OCI-LY7 (cell line): Measurements from ENCODE around the gene CLSTN2. TPM values are rescaled to one million over a fixed set of nuclear protein-coding genes. Genes with fewer than 3 reads are reported as not detected.

Experiments
- BruUV-seq: library from RNA; stranded (reverse); fragments of 400-500 nt; replicated peaks from 2 replicates; lab custom pipeline; 2021; lab: Mats Ljungman, UMichigan
- CTCF ChIA-PET: fragments of 300-600 bp; sonication (Branson Sonifier 250); formaldehyde crosslinking; loops from one replicate; lab custom pipeline; 2022; ENCODE audit warnings: antibody characterized with exemption; ENCODE audit not compliant: unreplicated experiment; lab: Charles Lee
- POLR2A ChIA-PET: fragments of 300-600 bp; sonication (Branson Sonifier 250); formaldehyde crosslinking; loops from one replicate; lab custom pipeline; 2022; ENCODE audit warnings: antibody characterized with exemption; lab: Charles Lee
- DNase-seq: peaks from one replicate; pipeline ENCODE4 v3.0.0-alpha.2; 2015; ENCODE audit warnings: low spot score
- H2AFZ ChIP-seq: fragments of 200-600 bp; sonication (generic), shearing (Covaris generic); 2 replicates; pipeline ENCODE4 v1.6.1; 2014; ENCODE audit warnings: mild to moderate bottlenecking, antibody characterized with exemption, low read length, moderate library complexity
- H3K27ac ChIP-seq: fragments of 200-600 bp; sonication (generic); 2 replicates; pipeline ENCODE4 v1.5.1; 2014; ENCODE audit warnings: mixed run types, low read depth, mild to moderate bottlenecking, moderate library complexity, low read length, inconsistent platforms; ENCODE audit not compliant: poor library complexity, severe bottlenecking
- H3K36me3 ChIP-seq: fragments of 200-600 bp; sonication (generic); 2 replicates; pipeline ENCODE4 v1.6.1; 2014; ENCODE audit warnings: mild to moderate bottlenecking, antibody characterized with exemption, low read length, moderate library complexity, mixed read lengths; ENCODE audit not compliant: insufficient read depth
- H3K4me1 ChIP-seq: fragments of 200-600 bp; sonication (generic); 2 replicates; pipeline ENCODE4 v1.5.1; 2014; ENCODE audit warnings: mild to moderate bottlenecking, low read length; ENCODE audit not compliant: insufficient read depth, poor library complexity, severe bottlenecking
- H3K4me2 ChIP-seq: fragments of 200-600 bp; sonication (generic); 2 replicates; pipeline ENCODE4 v1.6.1; 2014; ENCODE audit warnings: mild to moderate bottlenecking, low read length
- H3K4me3 ChIP-seq: fragments of 200-600 bp; sonication (generic); 2 replicates; pipeline ENCODE4 v1.5.1; 2014; ENCODE audit warnings: mild to moderate bottlenecking, low read depth, low read length; ENCODE audit not compliant: poor library complexity, severe bottlenecking
- H3K79me2 ChIP-seq: fragments of 200-600 bp; sonication (generic); 2 replicates; pipeline ENCODE4 v1.6.1; 2016; ENCODE audit warnings: low read depth, mild to moderate bottlenecking, low read length, moderate library complexity, mixed read lengths; ENCODE audit not compliant: insufficient read depth
- H3K9me2 ChIP-seq: fragments of 200-600 bp; sonication (generic); 2 replicates; pipeline ENCODE4 v1.6.1; 2016; ENCODE audit warnings: mild to moderate bottlenecking, low read length, mixed read lengths; ENCODE audit not compliant: insufficient read depth
- H3K9me3 ChIP-seq: fragments of 200-600 bp; sonication (generic); 2 replicates; pipeline ENCODE4 v1.6.1; 2014; ENCODE audit warnings: mild to moderate bottlenecking, mixed run types, low read length, mixed read lengths
- H4K20me1 ChIP-seq: fragments of 200-600 bp; sonication (generic); 2 replicates; pipeline ENCODE4 v1.6.1; 2014; ENCODE audit warnings: mild to moderate bottlenecking, antibody characterized with exemption, low read length, moderate library complexity, mixed read lengths; ENCODE audit not compliant: insufficient read depth
- EZH2phosphoT487 ChIP-seq: fragments of 200-600 bp; sonication (generic); IDR thresholded peaks from 2 replicates; pipeline ENCODE4 v1.6.1; 2018; ENCODE audit warnings: low read depth, borderline replicate concordance, mild to moderate bottlenecking, mixed run types, antibody characterized with exemption, low read length, moderate library complexity, mixed read lengths
- intact Hi-C: fragments of 100-400 bp; cut with micrococcal nuclease; formaldehyde crosslinking; loops from one replicate; pipeline ENCODE4 v1.10.0; 2022; ENCODE audit not compliant: unreplicated experiment
- total RNA-seq, 2 experiments: library from RNA; depleted of rRNA in 1 of 2; stranded (reverse); fragments of >200 nt in 1 of 2; shearing (Covaris generic) in 1 of 2; gene quantifications; 2 replicates each; pipeline ENCODE4 v1.2.3, GENCODE V29; 2014 to 2022
- TF ChIP-seq, protein P1 (sequence below): fragments of 200-600 bp; sonication (generic); conservative IDR thresholded peaks from 2 replicates; pipeline ENCODE4 v1.5.1; 2014; ENCODE audit warnings: mild to moderate bottlenecking, antibody characterized with exemption, low read length, moderate library complexity, mixed read lengths

The CLSTN2 gene
- total RNA-seq, 2 experiments from 2014 or later = not detected

DNA sequence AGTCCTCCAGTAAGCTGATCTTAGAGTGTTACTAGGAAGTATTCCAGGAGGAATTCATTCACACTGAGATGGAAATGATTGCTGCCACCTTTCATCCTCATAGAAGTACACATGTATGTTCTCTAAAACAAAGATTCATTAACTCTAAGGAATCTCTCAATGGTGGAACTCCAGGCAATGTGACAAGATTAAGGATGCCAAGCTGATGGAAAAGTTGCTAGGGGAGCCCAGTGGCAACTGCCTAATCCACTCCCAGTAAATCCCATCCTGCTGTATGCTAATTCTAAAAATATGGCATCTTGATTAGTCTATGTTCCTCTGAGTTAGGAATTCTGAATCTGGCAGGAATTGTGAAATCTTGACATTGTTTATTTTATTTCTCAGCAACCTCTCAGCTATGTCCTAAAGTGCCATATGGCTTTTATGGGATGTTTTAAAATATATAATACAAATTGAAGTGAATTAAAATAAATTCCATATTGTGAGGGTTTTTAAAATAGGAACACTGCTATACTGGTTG is 532.9 kb downstream of the CLSTN2 start:
- Histone ChIP-seq H2AFZ (no peak overlapping the region), H3K4me2 (no peak overlapping the region), H3K36me3 (no peaks in the 10 kb centered on the region), H3K27ac (no peak overlapping the region), H4K20me1 (no peaks in the 10 kb centered on the region), H3K4me3 (no peak overlapping the region), H3K79me2 (no peaks in the 10 kb centered on the region), H3K9me3 (no peaks in the 10 kb centered on the region), H3K9me2 (no peaks in the 10 kb centered on the region), H3K4me1 (no peaks in the 10 kb centered on the region)
- TF ChIP-seq, protein P1, sequence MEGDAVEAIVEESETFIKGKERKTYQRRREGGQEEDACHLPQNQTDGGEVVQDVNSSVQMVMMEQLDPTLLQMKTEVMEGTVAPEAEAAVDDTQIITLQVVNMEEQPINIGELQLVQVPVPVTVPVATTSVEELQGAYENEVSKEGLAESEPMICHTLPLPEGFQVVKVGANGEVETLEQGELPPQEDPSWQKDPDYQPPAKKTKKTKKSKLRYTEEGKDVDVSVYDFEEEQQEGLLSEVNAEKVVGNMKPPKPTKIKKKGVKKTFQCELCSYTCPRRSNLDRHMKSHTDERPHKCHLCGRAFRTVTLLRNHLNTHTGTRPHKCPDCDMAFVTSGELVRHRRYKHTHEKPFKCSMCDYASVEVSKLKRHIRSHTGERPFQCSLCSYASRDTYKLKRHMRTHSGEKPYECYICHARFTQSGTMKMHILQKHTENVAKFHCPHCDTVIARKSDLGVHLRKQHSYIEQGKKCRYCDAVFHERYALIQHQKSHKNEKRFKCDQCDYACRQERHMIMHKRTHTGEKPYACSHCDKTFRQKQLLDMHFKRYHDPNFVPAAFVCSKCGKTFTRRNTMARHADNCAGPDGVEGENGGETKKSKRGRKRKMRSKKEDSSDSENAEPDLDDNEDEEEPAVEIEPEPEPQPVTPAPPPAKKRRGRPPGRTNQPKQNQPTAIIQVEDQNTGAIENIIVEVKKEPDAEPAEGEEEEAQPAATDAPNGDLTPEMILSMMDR = no peak
- no peak for TF ChIP-seq EZH2phosphoT487
- DNase-seq = no peak
- CTCF ChIA-PET = interaction anchor here (0.6 kb wide), 1 partner anchor 750 kb away, joined by 13 read pairs; no protein-coding TSS in a partner anchor
- no TSS peak for BruUV-seq
- POLR2A ChIA-PET = interaction anchor here (0.6 kb wide), 1 partner anchor 339 kb away, joined by 5 read pairs; no protein-coding TSS in a partner anchor
- intact Hi-C loops = no loop called here

DNA sequence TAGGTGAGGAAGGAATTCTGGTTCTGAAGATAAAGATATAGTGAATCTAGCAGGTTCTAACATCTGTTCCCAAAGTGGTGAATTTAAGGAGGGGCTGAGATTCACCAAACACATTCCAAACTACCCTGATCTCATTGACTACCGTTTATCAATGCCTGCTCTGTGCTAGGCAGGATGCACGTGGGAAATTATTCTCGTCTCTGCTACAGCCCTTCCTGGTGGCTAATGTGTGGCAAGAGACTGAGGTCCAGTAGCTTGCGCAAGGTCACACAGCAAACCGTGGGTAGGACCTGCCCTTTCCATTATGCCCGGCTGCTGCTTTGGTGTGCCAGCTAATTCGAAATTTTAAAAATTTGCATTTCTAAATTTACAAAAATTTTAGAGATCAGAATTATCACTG is 533.4 kb downstream of the CLSTN2 start:
- no peaks in the 10 kb centered on the region for H4K20me1 ChIP-seq
- H3K79me2 ChIP-seq = no peaks in the 10 kb centered on the region
- ChIA-PET POLR2A (interaction anchor here (0.7 kb wide), 1 partner anchor 23 kb away, joined by 4 read pairs; no protein-coding TSS in a partner anchor), CTCF (no interaction called here)
- H3K9me2 ChIP-seq = no peaks in the 10 kb centered on the region
- TF ChIP-seq, protein P1 = no peak
- TF ChIP-seq EZH2phosphoT487 = no peak
- BruUV-seq = no TSS peak
- no peaks in the 10 kb centered on the region for H3K36me3 ChIP-seq
- no peak overlapping the region for H3K27ac ChIP-seq
- no peak overlapping the region for H3K4me3 ChIP-seq
- H2AFZ ChIP-seq = no peak overlapping the region
- no peak for DNase-seq
- H3K4me2 ChIP-seq = no peak overlapping the region
- no peaks in the 10 kb centered on the region for H3K4me1 ChIP-seq
- intact Hi-C loops = no loop called here
- no peaks in the 10 kb centered on the region for H3K9me3 ChIP-seq

DNA sequence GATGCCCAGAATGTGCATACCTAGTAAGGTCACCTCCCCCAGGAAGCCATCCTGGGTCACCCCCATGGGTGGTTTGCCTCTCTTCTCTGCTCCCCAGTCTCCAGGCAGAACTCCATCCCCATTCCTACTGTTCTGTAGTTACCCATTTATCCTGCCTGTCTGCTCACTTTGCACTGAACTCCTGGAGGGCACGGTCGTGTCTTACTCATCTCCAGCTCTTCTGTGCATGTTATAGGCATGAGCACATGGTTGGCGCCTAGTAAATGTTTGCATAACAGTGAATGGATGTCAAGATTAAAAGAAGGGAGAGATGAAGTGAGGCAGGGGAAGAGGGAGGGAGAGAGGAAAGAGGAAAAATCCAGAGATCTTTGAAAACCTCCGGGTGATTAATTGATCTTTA is 534.5 kb downstream of the CLSTN2 start:
- Histone ChIP-seq H3K79me2 (no peaks in the 10 kb centered on the region), H3K36me3 (no peaks in the 10 kb centered on the region), H3K4me1 (no peaks in the 10 kb centered on the region), H3K27ac (no peak overlapping the region), H2AFZ (no peak overlapping the region), H3K9me2 (no peaks in the 10 kb centered on the region), H3K4me3 (no peak overlapping the region), H3K4me2 (no peak overlapping the region), H3K9me3 (no peaks in the 10 kb centered on the region), H4K20me1 (no peaks in the 10 kb centered on the region)
- no peak for DNase-seq
- BruUV-seq = no TSS peak
- intact Hi-C loops = no loop called here
- no peak for TF ChIP-seq EZH2phosphoT487
- TF ChIP-seq, protein P1 = no peak
- ChIA-PET CTCF (no interaction called here), POLR2A (no interaction called here)
